Lung (tissue), 12 donors: Measurements from ENCODE around the gene IL16. TPM values are rescaled to one million over a fixed set of nuclear protein-coding genes. Genes with fewer than 3 reads are reported as not detected.

Experiments
- ATAC-seq: fragments of 200-7000 bp; cut with Tn5 transposase; one replicate; pipeline ENCODE4 v1.9.1; 2020; ENCODE audit warnings: moderate number of reproducible peaks; ENCODE audit not compliant: insufficient read depth, low FRiP score
- DNase-seq, 3 donors: peaks; one replicate each; pipeline ENCODE4 v3.0.0-alpha.2; 2013 to 2017
- H3K27ac ChIP-seq, 2 donors: one replicate each; pipeline ENCODE4 v1.5.1; 2013; ENCODE audit warnings: mild to moderate bottlenecking in 2 of 2, moderate library complexity in 2 of 2, control low read depth in 1 of 2, inconsistent platforms in 1 of 2, low read depth in 1 of 2, low read length in 1 of 2
- H3K27me3 ChIP-seq, 3 donors: one replicate each; pipeline ENCODE4 v1.5.1; 2013; ENCODE audit warnings: low read length in 2 of 3; ENCODE audit not compliant: control insufficient read depth in 3 of 3, insufficient read depth in 3 of 3
- H3K36me3 ChIP-seq, 4 donors: one replicate each; pipeline ENCODE4 v1.5.1; 2013; ENCODE audit warnings: low read length in 4 of 4, mild to moderate bottlenecking in 1 of 4, moderate library complexity in 1 of 4; ENCODE audit not compliant: control insufficient read depth in 4 of 4, insufficient read depth in 4 of 4
- H3K4me1 ChIP-seq, 5 donors: one replicate each; pipeline ENCODE4 v1.5.1; 2013; ENCODE audit warnings: low read length in 5 of 5, mild to moderate bottlenecking in 2 of 5, moderate library complexity in 1 of 5; ENCODE audit not compliant: control insufficient read depth in 5 of 5, insufficient read depth in 5 of 5
- H3K4me3 ChIP-seq: one replicate; pipeline ENCODE4 v1.5.1; 2013; ENCODE audit warnings: mild to moderate bottlenecking, control low read depth, moderate library complexity
- H3K9ac ChIP-seq, 2 donors: one replicate each; pipeline ENCODE4 v1.5.1; 2013; ENCODE audit warnings: low read length in 2 of 2, control low read depth in 1 of 2; ENCODE audit not compliant: insufficient read depth in 1 of 2
- H3K9me3 ChIP-seq, 4 donors: one replicate each; pipeline ENCODE4 v1.5.1; 2013; ENCODE audit warnings: low read length in 3 of 4, mild to moderate bottlenecking in 1 of 4, moderate library complexity in 1 of 4; ENCODE audit not compliant: control insufficient read depth in 4 of 4, insufficient read depth in 3 of 4
- WGBS, 2 donors: extraction: QIAGEN DNeasy Blood & Tissue Kit; methylation state at CpG; one replicate each; pipeline ENCODE4 v1.1.7; 2013; 5-methylcytosine and 5-hydroxymethylcytosine counted together
- polyA plus RNA-seq, 2 donors: library from polyadenylated mRNA; stranded (reverse); fragments of 200-250 nt; gene quantifications; one replicate each; pipeline ENCODE4 v1.2.1, GENCODE V29; 2013
- total RNA-seq, 2 donors: library from RNA; depleted of rRNA in 1 of 2; stranded (reverse); fragments of >200 nt in 1 of 2; gene quantifications; one replicate each; pipeline ENCODE4 v1.2.1, GENCODE V29; 2014 to 2021
- TF ChIP-seq, protein P1 (sequence below): IDR thresholded peaks from 2 replicates; pipeline ENCODE4 v1.5.1; 2012; ENCODE audit warnings: mild to moderate bottlenecking; ENCODE audit errors: control extremely low read depth, extremely low read depth
- donor health status: control.
- donor health status: control.
- donor health status: Bipolar disorder and iron deficiency.
- donor health status: healthy.
- donor health status: DM: yes; HTN: yes; CAD: no.

The IL16 gene
- total and polyA plus RNA-seq, 4 donors = 18.8 to 45.4 (median 24.4) TPM

GRCh38 chr15:81275711-81276392, 79.2 kb downstream of the IL16 start:
- ATAC-seq = no peak
- no peak overlapping the region for H3K27ac ChIP-seq
- TF ChIP-seq, protein P1, sequence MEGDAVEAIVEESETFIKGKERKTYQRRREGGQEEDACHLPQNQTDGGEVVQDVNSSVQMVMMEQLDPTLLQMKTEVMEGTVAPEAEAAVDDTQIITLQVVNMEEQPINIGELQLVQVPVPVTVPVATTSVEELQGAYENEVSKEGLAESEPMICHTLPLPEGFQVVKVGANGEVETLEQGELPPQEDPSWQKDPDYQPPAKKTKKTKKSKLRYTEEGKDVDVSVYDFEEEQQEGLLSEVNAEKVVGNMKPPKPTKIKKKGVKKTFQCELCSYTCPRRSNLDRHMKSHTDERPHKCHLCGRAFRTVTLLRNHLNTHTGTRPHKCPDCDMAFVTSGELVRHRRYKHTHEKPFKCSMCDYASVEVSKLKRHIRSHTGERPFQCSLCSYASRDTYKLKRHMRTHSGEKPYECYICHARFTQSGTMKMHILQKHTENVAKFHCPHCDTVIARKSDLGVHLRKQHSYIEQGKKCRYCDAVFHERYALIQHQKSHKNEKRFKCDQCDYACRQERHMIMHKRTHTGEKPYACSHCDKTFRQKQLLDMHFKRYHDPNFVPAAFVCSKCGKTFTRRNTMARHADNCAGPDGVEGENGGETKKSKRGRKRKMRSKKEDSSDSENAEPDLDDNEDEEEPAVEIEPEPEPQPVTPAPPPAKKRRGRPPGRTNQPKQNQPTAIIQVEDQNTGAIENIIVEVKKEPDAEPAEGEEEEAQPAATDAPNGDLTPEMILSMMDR = no peak
- peaks cover 0 to 4% (median 0%) of the 10 kb centered on the region in 5 donors for H3K4me1 ChIP-seq
- H3K9me3 ChIP-seq = no peaks in the 10 kb centered on the region
- no peak overlapping the region for H3K4me3 ChIP-seq
- WGBS, 2 donors = 80 to 88% methylated on average over 3 of the region's 3 CpGs
- H3K36me3 ChIP-seq = peaks cover 0 to 7% (median 0%) of the 10 kb centered on the region in 4 donors
- no peaks in the 10 kb centered on the region for H3K27me3 ChIP-seq
- no peak overlapping the region for H3K9ac ChIP-seq
- peak in 1 of 3 donors; percentile 1 for DNase-seq

DNA sequence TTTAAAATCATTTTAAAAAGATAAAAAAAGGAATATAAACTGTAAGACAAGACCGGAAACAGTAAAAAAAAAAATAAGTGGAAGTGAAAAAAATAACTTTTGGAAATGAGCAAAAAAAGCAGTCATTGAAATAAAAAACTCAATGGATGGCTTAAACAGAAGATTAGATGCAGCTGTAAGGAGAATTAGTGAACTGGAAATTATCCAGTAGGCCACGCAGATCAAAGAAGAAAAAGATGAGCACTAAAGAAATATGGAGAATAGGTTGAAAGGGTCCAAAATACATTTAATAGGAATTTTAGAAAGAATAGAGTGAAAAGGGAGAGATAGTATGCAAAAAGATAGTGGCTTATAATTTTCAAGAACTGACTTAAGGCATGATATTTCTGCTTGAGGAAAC, 80.3 kb downstream of the IL16 start:
- Histone ChIP-seq H3K9me3 (no peaks in the 10 kb centered on the region), H3K27ac (no peak overlapping the region), H3K27me3 (no peaks in the 10 kb centered on the region), H3K9ac (no peak overlapping the region), H3K4me3 (no peak overlapping the region), H3K4me1 (peaks cover 0 to 4% (median 0%) of the 10 kb centered on the region in 5 donors), H3K36me3 (peaks cover 0 to 7% (median 0%) of the 10 kb centered on the region in 4 donors)
- TF ChIP-seq, protein P1 = no peak
- DNase-seq (no peak), ATAC-seq (no peak)
- 95 to 98% methylated on average over 2 of the region's 2 CpGs for WGBS, 2 donors

GRCh38 chr15:81277851-81278250, 81.2 kb downstream of the IL16 start:
- no peaks in the 10 kb centered on the region for H3K9me3 ChIP-seq
- TF ChIP-seq, protein P1 = no peak
- peaks cover 0 to 8% (median 0%) of the 10 kb centered on the region in 4 donors for H3K36me3 ChIP-seq
- H3K4me1 ChIP-seq = peaks cover 0 to 4% (median 0%) of the 10 kb centered on the region in 5 donors
- no peak for DNase-seq
- no peak overlapping the region for H3K27ac ChIP-seq
- ATAC-seq = no peak
- no peaks in the 10 kb centered on the region for H3K27me3 ChIP-seq
- no peak overlapping the region for H3K4me3 ChIP-seq
- 96 to 100% methylated on average over 2 of the region's 2 CpGs for WGBS, 2 donors
- H3K9ac ChIP-seq = no peak overlapping the region
